ENCODE data around the gene CDK17. TPM values are rescaled to one million over a fixed set of nuclear protein-coding genes. Genes with fewer than 3 reads are reported as not detected.

Gene CDK17
- total and polyA plus RNA-seq, 2 of the 8 experiments (the other 6 are each of a cell fraction or from before 2014, with no cell fraction given) = 5.8 to 20.0 TPM

DNA sequence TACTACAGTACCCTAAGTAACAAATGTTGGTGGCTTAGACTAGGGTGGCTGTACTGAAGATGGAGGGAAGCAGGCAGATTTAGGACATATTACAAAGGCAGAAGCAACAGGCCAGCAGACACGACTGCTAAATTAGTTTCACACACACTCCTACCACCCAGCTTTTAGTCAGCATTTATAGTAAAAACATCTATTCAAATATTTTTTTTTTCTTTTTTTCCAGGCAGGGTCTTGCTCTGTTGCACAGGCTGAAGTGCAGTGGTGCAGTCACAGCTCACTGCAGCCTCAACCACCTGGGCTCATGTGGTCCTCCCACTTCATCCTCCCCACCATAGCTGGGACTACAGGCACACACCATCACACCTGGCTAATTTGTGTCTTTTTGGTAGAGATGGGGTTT, 72.9 kb downstream of the CDK17 start (continued):
- TF ChIP-seq CHD7 (IDR thresholded peaks at IDR 0.05; ENCODE audit: insufficient replicate concordance, low read length) = no peak
- TF ChIP-seq MAFK (IDR thresholded peaks at IDR 0.05; ENCODE audit: low read depth, low read length) = no peak
- TF ChIP-seq RNF2 (IDR thresholded peaks at IDR 0.05; ENCODE audit: borderline replicate concordance, low read depth, low read length, missing control alignments, poor library complexity, severe bottlenecking) = no peak
- TF ChIP-seq SRF (IDR thresholded peaks at IDR 0.05; ENCODE audit: low read depth, low read length) = no peak
- no peak for TF ChIP-seq POLR2AphosphoS5 (IDR thresholded peaks at IDR 0.05; ENCODE audit: low read depth, low read length)
- no peak for TF ChIP-seq HDAC6 (IDR thresholded peaks at IDR 0.05; ENCODE audit: low read depth, low read length)
